PFSK-1 (cell line): ENCODE data around the gene CD1D.

ENCODE experiments used
- FOXP2 ChIP-seq: optimal IDR thresholded peaks from 2 replicates; pipeline ENCODE3; 2011; ENCODE audit warnings: borderline replicate concordance, control low read depth, inconsistent platforms; ENCODE audit not compliant: insufficient read depth; ENCODE audit errors: extremely low read length, extremely low read depth
- POLR2AphosphoS5 ChIP-seq: IDR thresholded peaks from 2 replicates; pipeline ENCODE4 v1.6.1; 2012; ENCODE audit warnings: low read depth, mild to moderate bottlenecking, control low read depth, low read length, moderate library complexity
- SIN3A ChIP-seq: IDR thresholded peaks from 2 replicates; pipeline ENCODE4 v1.6.1; 2012; ENCODE audit warnings: mild to moderate bottlenecking, low read length, moderate library complexity, borderline replicate concordance; ENCODE audit not compliant: insufficient read depth
- TAF1 ChIP-seq: IDR thresholded peaks from 2 replicates; pipeline ENCODE4 v1.6.1; 2012; ENCODE audit warnings: low read length, control low read depth, borderline replicate concordance; ENCODE audit not compliant: insufficient read depth
- TF ChIP-seq, protein P1 (sequence below), 2 experiments: IDR thresholded peaks; 2 replicates each; pipeline versions ENCODE4 v1.6.1 to v1.8.0; 2011 to 2012; ENCODE audit warnings: low read depth in 2 of 2, low read length in 2 of 2, control low read depth in 1 of 2, inconsistent platforms in 1 of 2, mild to moderate bottlenecking in 1 of 2, moderate library complexity in 1 of 2; ENCODE audit not compliant: insufficient read depth in 1 of 2

The CD1D gene

DNA sequence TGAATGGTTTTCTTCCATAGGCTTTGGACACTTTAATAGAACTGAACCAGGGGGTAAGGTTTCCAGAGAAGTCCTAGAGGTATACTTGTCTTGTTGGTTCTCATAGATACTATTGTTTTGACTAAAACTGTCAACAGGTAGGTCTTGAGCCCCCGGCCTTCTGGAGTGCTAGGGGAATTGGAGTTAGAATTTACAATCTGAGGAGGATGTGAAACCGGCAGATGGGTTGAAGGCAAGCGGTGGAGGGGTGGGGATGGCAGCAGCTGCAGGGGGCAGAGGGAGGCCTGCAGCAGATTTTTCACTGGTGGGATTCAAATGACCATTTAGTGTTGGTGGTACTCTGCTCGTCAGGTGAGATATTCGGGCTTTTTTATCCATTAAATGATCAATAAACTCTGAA, 4.3 kb upstream of the CD1D start:
- TF ChIP-seq SIN3A (no peak), POLR2AphosphoS5 (no peak), FOXP2 (no peak), TAF1 (no peak)
- TF ChIP-seq, protein P1, sequence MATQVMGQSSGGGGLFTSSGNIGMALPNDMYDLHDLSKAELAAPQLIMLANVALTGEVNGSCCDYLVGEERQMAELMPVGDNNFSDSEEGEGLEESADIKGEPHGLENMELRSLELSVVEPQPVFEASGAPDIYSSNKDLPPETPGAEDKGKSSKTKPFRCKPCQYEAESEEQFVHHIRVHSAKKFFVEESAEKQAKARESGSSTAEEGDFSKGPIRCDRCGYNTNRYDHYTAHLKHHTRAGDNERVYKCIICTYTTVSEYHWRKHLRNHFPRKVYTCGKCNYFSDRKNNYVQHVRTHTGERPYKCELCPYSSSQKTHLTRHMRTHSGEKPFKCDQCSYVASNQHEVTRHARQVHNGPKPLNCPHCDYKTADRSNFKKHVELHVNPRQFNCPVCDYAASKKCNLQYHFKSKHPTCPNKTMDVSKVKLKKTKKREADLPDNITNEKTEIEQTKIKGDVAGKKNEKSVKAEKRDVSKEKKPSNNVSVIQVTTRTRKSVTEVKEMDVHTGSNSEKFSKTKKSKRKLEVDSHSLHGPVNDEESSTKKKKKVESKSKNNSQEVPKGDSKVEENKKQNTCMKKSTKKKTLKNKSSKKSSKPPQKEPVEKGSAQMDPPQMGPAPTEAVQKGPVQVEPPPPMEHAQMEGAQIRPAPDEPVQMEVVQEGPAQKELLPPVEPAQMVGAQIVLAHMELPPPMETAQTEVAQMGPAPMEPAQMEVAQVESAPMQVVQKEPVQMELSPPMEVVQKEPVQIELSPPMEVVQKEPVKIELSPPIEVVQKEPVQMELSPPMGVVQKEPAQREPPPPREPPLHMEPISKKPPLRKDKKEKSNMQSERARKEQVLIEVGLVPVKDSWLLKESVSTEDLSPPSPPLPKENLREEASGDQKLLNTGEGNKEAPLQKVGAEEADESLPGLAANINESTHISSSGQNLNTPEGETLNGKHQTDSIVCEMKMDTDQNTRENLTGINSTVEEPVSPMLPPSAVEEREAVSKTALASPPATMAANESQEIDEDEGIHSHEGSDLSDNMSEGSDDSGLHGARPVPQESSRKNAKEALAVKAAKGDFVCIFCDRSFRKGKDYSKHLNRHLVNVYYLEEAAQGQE (IDR thresholded peaks at IDR 0.05; ENCODE audit: insufficient read depth in 1 of 2, low read depth in 2 of 2, low read length in 2 of 2), result no peak

DNA sequence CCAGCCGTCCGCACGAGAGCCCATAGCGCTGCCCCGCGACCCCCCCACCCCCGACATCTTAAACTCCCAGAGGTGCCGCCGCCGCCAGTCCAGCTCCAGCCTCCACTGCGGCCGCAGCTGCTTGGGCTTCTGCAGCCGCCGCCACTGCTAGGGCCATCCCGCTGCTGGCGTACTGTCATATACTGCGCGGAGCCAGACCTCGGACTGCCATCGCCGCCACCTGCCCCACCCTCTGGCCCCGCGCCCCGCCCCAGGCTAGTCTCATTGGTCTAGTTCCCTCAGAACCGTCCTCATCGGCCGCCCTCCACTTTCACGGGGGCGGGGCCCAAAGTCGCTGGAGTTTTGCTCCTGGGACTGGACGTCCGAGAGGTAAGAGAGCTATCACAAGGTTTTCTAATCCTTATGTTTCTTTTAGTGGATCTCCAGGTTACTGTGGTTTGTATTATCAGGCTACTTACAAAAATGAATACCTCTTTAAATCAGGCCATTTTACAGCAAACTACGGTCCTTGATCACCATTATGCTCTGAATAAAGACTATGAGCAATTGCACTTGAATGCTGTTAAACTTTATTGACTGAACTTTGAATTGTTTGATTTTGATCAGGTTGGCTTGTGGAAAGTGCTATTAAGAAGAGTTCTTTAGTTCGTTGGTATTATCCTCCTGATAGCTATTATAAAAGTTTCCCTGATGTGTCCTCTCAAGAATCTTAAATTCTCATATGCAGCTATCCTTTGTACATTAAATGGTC, 2.8 kb upstream of the CD1D start:
- TF ChIP-seq TAF1, result no peak
- no peak for TF ChIP-seq POLR2AphosphoS5
- TF ChIP-seq, protein P1 (IDR thresholded peaks at IDR 0.05; ENCODE audit: insufficient read depth in 1 of 2, low read depth in 2 of 2, low read length in 2 of 2), result no peak
- no peak for TF ChIP-seq FOXP2
- no peak for TF ChIP-seq SIN3A

DNA sequence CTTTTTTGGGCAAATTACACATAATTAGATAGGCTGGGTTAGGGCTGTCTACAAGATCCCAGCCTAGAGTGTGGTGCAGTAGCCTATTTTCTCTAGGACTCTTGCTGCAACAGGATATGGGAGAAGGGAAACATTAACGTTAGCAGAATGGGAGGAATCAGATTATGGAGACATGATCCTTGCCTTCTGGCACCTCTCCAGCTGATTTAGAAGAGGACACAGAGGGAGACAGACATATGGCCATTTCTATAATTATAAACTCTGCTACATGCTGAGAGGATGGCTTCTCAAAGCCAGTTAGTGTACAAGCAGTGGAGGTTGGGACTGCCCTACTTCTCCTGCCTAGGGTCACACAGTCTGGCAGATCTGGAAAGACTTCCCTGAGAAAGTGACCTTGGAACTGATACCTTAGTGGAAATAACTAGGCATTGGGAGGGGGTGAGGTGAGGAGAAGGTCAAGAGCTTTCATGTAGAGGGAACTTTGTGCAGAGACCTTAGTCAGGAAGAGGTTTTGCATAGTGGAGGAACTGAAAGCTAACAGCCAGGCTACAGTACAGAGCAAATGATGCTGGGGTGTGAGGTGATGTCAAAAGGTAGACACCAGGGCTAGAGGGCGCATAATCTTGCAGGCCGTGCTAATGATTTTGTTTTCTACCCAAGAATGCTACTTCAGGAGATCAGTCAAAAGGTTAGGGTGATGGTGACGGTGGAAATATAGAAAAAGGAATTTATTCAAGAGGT, 1.2 kb upstream of the CD1D start:
- TF ChIP-seq, protein P1 (IDR thresholded peaks at IDR 0.05; ENCODE audit: insufficient read depth in 1 of 2, low read depth in 2 of 2, low read length in 2 of 2), result no peak
- TF ChIP-seq POLR2AphosphoS5 (no peak), TAF1 (no peak), SIN3A (no peak), FOXP2 (no peak)

DNA sequence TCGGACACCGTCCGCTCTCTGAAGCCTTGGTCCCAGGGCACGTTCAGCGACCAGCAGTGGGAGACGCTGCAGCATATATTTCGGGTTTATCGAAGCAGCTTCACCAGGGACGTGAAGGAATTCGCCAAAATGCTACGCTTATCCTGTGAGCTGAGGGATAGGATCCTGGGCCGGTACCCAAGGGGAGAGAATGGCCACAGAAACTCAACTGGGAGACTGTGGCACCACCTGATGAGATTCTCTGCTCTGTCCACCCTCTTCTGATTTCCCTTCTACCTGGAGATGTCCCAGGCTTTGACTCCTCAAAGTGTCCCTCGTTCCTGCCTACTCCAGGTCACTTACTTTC, 855 bp downstream of the CD1D start:
- TF ChIP-seq POLR2AphosphoS5 (no peak), SIN3A (no peak), FOXP2 (no peak), TAF1 (no peak)
- TF ChIP-seq, protein P1 (IDR thresholded peaks at IDR 0.05; ENCODE audit: insufficient read depth in 1 of 2, low read depth in 2 of 2, low read length in 2 of 2), result no peak
